NCI-H345 treated with DMSO at 0.1 percent for 48 hours (cell line): ENCODE results near the gene RAB29.
"Not testable (repeated sequence)": the region's sequence is repeated elsewhere in the genome, so short reads cannot be mapped to it uniquely, and the experiment has no call there.

Source experiments
- DNase-seq: peaks from one replicate; lab custom pipeline; 2025; ENCODE audit not compliant: unreplicated experiment; lab: John Stamatoyannopoulos, UW

Gene RAB29

DNA sequence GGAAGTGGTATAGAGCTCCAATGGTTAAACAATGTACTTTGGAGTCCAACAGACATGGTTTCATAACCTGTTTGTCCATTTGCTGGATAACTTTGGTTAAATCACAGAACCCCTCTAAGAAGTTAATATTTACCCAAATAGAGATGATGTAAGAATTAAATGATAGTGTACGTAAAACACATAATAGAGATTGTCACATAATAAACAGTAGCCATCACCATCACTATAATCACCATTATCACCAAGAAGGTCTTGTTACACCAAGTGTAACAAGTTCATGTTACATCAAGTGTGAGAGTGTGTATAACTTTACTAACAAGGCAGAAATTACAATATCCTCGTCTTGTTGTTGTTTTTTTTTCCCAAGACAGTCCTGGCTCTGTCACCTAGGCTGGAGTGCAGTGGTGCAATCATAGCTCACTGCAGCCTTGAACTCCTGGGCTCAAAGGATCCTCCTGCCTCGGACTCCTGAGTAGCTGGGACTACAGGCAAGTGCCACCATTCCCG is 48.6 kb downstream of the RAB29 start:
- DNase-seq, result no peak

DNA sequence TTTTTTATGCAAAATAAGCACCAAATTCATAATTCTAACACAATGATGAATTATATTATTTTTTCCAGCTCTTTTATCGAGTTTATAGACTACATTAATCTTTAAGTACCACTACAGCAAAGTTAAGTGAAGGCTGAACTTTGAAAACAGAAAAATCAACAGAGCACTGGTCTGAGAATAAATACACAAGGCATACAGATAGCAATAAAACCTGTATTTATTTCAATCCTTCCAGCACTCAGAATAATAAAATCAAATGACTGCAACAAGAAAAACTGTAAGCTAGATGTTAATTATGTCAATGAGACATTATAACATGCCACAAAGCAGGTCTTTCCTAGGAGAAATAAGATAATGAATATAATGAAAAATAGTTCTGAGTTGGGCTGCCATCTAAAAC is 49.8 kb downstream of the RAB29 start:
- no peak for DNase-seq

DNA sequence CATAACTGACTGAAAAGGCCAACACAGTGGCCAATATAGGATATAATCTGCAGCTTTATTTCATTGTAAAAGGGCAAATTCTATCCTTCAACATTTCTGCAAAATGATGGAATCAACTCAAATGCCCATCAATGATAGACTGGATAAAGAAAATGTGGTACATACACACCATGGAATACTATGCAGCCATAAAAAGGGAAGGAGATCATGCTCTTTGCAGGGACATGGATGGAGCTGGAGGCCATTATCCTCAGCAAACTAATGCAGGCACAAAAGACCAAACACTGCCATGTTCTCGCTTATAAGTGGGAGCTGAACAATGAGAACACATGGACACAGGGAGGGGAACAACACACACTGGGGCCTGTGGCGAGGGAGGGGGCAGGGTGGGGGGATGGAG is 54.5 kb downstream of the RAB29 start:
- DNase-seq, result not testable (repeated sequence)

DNA sequence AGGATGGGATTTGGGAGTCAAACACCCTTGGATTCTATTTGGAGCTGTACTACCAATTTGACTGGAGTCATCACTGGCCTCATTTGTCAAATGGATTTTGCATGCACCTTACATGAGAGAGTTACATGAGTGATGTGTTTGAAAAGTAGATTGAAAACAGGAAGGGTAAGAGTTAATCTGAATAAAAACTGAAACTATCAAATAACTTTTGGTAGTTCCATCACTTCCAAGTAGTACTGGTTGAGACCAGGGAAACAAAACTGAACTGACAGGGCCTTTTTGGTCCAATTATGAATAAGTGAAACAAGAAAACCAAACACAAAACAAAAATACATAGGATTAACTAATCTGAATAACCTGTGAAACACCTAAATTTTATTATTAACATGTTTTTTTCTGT is 55.5 kb downstream of the RAB29 start:
- no peak for DNase-seq

DNA sequence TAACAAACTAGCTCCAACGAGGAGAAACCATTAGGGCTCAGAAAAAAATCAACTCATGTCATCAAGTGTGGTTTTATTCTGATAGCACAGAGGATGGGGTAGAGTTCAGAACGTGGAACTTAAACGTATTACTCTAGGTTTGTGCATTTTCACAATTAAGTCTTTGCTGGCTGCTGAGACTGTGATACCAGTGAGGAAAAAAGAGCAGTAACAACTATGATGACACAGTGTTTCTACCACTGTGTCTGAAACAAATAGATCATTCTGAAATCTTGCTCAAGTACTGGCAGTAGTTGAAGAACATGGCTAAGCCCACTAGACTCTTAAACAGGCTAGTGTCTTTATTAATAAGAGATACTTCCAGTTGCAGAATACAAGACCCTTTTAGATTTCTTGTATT is 56.3 kb downstream of the RAB29 start:
- DNase-seq, result no peak
